ENCODE data around the gene CCND1. TPM values are rescaled to one million over a fixed set of nuclear protein-coding genes. Genes with fewer than 3 reads are reported as not detected.
A peak's percentile ranks its signal among the peaks of the same experiment; 100 is the strongest.

The CCND1 gene
- total RNA-seq, 1 experiment from 2014 or later = 292 TPM

DNA sequence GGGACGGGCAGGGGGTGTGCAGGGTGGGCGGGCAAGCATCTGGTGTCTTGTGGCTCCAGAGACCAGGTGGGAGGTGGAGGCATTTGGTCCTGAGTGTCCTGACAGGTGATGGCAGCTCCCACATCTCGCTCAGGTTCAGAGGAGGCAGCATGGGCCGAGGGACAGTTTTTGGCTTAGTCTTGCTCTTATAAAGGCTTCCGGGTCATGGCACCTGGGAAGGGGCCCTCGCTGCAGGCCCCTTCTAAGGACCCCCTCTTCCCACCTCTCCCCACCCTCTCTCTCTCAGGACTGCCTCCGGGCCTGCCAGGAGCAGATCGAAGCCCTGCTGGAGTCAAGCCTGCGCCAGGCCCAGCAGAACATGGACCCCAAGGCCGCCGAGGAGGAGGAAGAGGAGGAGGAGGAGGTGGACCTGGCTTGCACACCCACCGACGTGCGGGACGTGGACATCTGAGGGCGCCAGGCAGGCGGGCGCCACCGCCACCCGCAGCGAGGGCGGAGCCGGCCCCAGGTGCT, 9.9 kb downstream of the CCND1 start:
- DNase-seq = no peak
- Histone ChIP-seq H3K36me3 (replicated peaks; ENCODE audit: control insufficient read depth, insufficient read depth, low read length) (peaks cover 29% of the 10 kb centered on the region), H3K4me3 (ENCODE audit: insufficient read depth, low read depth, low read length) (no peak overlapping the region), H3K27me3 (ENCODE audit: control insufficient read depth, insufficient read depth, low read length) (no peaks in the 10 kb centered on the region)

DNA sequence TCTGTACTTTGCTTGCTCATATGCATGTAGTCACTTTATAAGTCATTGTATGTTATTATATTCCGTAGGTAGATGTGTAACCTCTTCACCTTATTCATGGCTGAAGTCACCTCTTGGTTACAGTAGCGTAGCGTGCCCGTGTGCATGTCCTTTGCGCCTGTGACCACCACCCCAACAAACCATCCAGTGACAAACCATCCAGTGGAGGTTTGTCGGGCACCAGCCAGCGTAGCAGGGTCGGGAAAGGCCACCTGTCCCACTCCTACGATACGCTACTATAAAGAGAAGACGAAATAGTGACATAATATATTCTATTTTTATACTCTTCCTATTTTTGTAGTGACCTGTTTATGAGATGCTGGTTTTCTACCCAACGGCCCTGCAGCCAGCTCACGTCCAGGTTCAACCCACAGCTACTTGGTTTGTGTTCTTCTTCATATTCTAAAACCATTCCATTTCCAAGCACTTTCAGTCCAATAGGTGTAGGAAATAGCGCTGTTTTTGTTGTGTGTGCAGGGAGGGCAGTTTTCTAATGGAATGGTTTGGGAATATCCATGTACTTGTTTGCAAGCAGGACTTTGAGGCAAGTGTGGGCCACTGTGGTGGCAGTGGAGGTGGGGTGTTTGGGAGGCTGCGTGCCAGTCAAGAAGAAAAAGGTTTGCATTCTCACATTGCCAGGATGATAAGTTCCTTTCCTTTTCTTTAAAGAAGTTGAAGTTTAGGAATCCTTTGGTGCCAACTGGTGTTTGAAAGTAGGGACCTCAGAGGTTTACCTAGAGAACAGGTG, 11.1 kb downstream of the CCND1 start:
- Histone ChIP-seq H3K36me3 (replicated peaks; ENCODE audit: control insufficient read depth, insufficient read depth, low read length) (peaks cover 29% of the 10 kb centered on the region), H3K27me3 (ENCODE audit: control insufficient read depth, insufficient read depth, low read length) (no peaks in the 10 kb centered on the region), H3K4me3 (ENCODE audit: insufficient read depth, low read depth, low read length) (no peak overlapping the region)
- peak; percentile 12 for DNase-seq

DNA sequence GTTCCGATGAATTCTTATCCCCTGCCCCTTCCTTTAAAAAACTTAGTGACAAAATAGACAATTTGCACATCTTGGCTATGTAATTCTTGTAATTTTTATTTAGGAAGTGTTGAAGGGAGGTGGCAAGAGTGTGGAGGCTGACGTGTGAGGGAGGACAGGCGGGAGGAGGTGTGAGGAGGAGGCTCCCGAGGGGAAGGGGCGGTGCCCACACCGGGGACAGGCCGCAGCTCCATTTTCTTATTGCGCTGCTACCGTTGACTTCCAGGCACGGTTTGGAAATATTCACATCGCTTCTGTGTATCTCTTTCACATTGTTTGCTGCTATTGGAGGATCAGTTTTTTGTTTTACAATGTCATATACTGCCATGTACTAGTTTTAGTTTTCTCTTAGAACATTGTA, 12.0 kb downstream of the CCND1 start:
- DNase-seq = peak; percentile 75
- Histone ChIP-seq H3K36me3 (replicated peaks; ENCODE audit: control insufficient read depth, insufficient read depth, low read length) (peaks cover 25% of the 10 kb centered on the region), H3K4me3 (ENCODE audit: insufficient read depth, low read depth, low read length) (no peak overlapping the region), H3K27me3 (ENCODE audit: control insufficient read depth, insufficient read depth, low read length) (no peaks in the 10 kb centered on the region)

DNA sequence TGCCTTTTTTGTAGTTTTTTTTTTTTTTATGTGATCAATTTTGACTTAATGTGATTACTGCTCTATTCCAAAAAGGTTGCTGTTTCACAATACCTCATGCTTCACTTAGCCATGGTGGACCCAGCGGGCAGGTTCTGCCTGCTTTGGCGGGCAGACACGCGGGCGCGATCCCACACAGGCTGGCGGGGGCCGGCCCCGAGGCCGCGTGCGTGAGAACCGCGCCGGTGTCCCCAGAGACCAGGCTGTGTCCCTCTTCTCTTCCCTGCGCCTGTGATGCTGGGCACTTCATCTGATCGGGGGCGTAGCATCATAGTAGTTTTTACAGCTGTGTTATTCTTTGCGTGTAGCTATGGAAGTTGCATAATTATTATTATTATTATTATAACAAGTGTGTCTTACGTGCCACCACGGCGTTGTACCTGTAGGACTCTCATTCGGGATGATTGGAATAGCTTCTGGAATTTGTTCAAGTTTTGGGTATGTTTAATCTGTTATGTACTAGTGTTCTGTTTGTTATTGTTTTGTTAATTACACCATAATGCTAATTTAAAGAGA, 12.5 kb downstream of the CCND1 start:
- Histone ChIP-seq H3K27me3 (ENCODE audit: control insufficient read depth, insufficient read depth, low read length) (no peaks in the 10 kb centered on the region), H3K4me3 (ENCODE audit: insufficient read depth, low read depth, low read length) (no peak overlapping the region), H3K36me3 (replicated peaks; ENCODE audit: control insufficient read depth, insufficient read depth, low read length) (peaks cover 23% of the 10 kb centered on the region)
- DNase-seq = peak; percentile 58

DNA sequence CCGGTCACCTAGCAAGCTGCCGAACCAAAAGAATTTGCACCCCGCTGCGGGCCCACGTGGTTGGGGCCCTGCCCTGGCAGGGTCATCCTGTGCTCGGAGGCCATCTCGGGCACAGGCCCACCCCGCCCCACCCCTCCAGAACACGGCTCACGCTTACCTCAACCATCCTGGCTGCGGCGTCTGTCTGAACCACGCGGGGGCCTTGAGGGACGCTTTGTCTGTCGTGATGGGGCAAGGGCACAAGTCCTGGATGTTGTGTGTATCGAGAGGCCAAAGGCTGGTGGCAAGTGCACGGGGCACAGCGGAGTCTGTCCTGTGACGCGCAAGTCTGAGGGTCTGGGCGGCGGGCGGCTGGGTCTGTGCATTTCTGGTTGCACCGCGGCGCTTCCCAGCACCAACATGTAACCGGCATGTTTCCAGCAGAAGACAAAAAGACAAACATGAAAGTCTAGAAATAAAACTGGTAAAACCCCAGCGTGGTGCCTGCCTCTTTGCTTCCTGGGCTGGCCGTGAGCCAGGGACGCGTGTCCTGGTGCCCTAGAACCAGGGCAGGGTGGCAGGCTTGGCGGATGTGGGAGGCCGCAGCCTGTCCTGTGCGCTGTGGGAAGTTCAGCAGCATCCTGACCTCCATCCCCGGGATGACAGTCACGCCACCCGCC, 13.2 kb downstream of the CCND1 start:
- Histone ChIP-seq H3K4me3 (ENCODE audit: insufficient read depth, low read depth, low read length) (no peak overlapping the region), H3K27me3 (ENCODE audit: control insufficient read depth, insufficient read depth, low read length) (no peaks in the 10 kb centered on the region), H3K36me3 (replicated peaks; ENCODE audit: control insufficient read depth, insufficient read depth, low read length) (peaks cover 21% of the 10 kb centered on the region)
- peak; percentile 57 for DNase-seq

DNA sequence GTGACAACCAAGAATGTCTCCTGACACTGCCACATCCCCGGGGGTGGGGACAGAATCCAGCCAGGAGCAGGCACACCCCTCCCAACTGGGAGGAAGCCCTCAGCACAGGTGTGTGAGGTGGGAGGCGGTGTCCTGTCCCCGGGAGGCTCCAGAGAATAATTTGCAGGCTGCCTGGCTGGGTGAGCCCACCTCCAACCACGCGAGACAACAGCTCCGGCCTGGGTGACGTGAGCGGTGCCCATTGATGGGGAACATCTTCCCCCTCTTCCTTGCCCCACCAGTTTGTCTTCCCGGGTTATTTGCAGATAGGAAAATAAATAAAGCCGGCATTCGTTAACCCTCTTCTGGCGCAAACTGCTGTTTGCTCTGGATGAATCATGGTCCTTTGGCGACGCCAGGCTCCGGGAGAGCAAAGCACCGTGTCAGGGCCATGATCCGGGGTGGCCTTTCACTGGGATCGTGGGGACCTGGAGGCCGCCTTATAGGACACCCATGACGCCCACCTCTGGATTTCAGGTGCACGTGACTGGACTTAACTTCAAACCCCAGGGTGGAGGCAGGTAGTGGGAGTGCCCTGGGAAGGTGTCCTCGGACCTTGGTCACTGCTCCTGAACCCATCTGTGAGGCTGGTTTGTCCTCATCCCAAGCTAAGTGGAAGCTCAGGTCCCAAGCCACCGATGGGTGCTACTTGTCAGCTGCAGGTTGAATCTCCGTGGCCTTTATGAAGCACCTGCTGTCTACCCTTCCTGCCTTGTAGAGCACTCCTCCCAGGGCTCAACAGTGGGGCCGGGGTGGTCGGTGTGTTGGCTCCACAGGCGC, 13.9 kb downstream of the CCND1 start:
- Histone ChIP-seq H3K36me3 (replicated peaks; ENCODE audit: control insufficient read depth, insufficient read depth, low read length) (peaks cover 14% of the 10 kb centered on the region), H3K27me3 (ENCODE audit: control insufficient read depth, insufficient read depth, low read length) (no peaks in the 10 kb centered on the region), H3K4me3 (ENCODE audit: insufficient read depth, low read depth, low read length) (no peak overlapping the region)
- peak; percentile 64 for DNase-seq

DNA sequence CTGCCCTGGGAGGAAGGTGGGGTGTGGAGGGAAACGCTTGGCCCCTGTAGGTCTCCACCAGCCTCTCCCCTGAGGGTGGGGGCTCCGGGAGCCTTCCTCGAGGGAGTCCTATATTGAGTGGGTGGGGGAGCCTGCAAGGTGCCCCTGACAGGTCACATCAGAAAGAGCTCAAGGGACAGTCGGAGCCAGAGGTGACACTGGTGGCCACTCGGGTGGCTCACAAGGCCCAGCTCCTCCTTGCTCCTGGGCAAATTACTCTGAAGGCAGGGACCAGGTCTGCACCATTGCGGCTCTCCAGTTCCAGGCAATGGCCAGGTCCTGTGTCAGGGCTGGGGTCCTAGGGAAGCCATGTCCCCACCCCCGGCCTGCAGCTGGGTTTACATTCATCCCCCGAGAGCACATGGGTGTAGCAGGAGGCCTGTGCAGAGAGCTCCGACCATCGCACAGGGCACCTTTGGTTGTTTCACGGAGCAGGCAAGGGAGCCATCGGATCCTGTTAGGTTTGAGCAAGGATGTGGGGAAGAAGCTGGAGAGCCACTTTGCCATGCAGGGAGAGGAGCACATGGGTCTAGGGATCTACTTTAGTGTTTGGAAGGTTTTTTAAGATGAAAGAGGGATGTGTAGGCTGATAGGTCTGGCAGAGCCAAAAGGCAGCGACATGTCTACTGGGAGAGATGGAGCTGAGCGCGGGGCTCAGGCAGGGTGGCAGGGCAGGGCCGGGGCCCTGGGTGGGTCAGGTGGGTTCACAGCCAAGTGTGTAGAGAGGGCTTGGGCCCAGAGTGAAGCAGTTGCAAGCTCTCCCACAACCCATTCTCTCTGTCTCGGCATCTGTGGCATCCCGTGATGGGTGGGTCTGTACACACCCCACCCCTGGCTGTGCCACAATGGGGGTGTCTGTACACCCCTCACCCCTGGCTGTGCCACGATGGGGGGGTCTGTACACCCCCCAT, 14.8 kb downstream of the CCND1 start:
- H3K4me3 ChIP-seq (ENCODE audit: insufficient read depth, low read depth, low read length) = no peak overlapping the region
- peaks cover 9% of the 10 kb centered on the region for H3K36me3 ChIP-seq (replicated peaks; ENCODE audit: control insufficient read depth, insufficient read depth, low read length)
- no peaks in the 10 kb centered on the region for H3K27me3 ChIP-seq (ENCODE audit: control insufficient read depth, insufficient read depth, low read length)
- DNase-seq = peak; percentile 59

DNA sequence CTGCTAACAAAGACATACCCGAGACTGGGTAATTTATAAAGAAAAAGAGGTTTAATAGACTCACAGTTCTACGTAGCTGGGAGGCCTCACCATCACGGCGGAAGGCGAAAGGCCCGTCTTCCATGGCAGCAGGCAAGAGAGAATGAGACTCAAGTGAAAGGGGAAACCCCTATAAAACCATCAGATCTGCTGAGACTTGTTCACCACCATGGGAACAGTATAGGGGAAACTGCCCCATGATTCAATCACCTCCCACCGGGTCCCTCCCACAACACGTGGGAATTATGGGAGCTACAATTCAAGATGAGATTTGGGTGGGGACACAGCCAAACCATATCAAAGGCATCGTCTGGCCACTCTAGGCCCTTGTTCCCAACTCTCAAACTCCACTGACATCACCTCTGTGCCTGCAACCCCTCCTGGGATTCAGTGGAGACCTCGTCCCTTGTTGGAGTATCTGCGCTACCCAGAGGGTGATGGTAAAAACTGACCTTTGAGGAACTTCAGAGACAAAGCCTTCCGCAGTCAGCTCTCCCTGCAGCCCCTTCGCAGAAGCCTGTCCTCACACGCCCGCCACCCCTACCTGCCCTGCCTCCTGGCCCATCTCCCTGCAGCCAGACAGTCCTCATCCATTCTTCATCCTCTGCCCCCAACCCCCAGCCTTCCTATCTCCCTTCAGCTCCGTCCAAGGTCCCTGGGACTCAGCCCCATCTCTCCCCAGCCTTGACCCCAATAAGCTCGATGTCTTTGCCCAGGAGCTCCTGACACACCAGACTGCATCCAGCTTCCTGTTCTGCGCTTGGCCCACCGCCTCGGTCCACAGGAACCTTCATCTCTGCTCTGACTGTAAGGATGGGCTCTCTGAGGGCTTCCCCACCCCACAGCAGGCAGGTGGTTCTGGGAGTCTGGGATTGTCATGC, 15.8 kb downstream of the CCND1 start:
- DNase-seq = peak; percentile 51
- H3K27me3 ChIP-seq (ENCODE audit: control insufficient read depth, insufficient read depth, low read length) = no peaks in the 10 kb centered on the region
- H3K4me3 ChIP-seq (ENCODE audit: insufficient read depth, low read depth, low read length) = no peak overlapping the region
- peaks cover 3% of the 10 kb centered on the region for H3K36me3 ChIP-seq (replicated peaks; ENCODE audit: control insufficient read depth, insufficient read depth, low read length)

DNA sequence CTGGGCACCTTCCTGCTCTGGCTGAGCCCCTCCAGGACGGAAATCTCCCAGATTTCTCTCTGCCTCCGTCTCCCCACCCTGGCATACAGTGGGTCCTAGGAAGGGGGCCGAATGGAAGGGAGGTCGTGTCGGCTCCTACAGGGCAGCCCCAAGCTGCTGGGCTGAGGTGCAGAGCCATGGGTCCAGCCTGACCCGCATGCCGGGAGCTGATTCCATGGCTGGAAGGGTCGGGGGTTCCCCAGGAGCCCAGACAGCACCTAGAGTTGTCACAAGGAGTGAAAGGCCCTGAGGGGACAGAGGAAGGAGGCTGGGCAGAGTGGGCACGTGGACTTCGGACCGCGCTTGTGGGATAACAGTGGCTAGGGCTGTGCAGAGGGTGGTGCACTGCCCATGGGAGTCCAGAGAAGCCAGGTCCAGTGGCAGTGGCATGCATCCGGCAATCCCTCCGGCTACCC, 16.5 kb downstream of the CCND1 start:
- DNase-seq = peak; percentile 64
- Histone ChIP-seq H3K36me3 (replicated peaks; ENCODE audit: control insufficient read depth, insufficient read depth, low read length) (no peaks in the 10 kb centered on the region; the same call in 1 of the 2 replicates), H3K27me3 (ENCODE audit: control insufficient read depth, insufficient read depth, low read length) (no peaks in the 10 kb centered on the region), H3K4me3 (ENCODE audit: insufficient read depth, low read depth, low read length) (no peak overlapping the region)

DNA sequence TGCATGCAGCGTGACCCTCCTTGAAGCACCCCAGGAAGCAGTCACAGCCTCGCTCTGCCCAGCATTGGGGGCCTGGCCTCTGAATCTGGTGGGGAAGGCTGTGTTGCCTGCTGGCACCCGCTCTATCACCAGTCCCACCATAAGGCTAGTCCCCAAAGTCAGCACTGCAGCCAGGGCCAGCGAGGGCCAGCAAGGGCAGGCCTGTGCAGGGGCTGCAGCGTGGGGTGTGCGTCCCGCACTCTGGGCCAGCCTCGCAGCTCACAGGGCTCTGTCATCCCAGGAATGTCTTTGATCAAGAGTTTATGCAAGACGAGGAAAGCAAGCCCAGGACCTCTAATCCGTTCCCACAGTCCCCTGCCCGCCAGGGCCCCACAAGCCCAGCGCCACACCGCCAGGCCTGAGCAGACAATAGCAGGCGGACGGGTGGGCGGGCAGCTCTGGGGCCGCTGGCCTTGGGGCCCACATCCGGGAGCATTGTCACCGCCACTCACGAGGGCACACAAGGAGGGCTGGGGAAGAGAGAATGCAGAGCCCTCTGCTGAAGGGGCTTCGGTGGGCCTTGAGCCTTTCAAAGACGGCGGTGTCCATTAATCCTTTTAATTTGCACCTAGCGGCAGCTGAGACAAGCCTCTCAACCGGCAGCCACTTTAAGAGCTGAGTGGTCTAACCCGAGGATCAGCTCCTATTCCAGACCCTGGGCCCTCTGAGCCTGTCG, 17.1 kb downstream of the CCND1 start:
- no peaks in the 10 kb centered on the region for H3K27me3 ChIP-seq (ENCODE audit: control insufficient read depth, insufficient read depth, low read length)
- H3K4me3 ChIP-seq (ENCODE audit: insufficient read depth, low read depth, low read length) = no peak overlapping the region
- DNase-seq = peak; percentile 95
- no peaks in the 10 kb centered on the region; the same call in 1 of the 2 replicates for H3K36me3 ChIP-seq (replicated peaks; ENCODE audit: control insufficient read depth, insufficient read depth, low read length)

DNA sequence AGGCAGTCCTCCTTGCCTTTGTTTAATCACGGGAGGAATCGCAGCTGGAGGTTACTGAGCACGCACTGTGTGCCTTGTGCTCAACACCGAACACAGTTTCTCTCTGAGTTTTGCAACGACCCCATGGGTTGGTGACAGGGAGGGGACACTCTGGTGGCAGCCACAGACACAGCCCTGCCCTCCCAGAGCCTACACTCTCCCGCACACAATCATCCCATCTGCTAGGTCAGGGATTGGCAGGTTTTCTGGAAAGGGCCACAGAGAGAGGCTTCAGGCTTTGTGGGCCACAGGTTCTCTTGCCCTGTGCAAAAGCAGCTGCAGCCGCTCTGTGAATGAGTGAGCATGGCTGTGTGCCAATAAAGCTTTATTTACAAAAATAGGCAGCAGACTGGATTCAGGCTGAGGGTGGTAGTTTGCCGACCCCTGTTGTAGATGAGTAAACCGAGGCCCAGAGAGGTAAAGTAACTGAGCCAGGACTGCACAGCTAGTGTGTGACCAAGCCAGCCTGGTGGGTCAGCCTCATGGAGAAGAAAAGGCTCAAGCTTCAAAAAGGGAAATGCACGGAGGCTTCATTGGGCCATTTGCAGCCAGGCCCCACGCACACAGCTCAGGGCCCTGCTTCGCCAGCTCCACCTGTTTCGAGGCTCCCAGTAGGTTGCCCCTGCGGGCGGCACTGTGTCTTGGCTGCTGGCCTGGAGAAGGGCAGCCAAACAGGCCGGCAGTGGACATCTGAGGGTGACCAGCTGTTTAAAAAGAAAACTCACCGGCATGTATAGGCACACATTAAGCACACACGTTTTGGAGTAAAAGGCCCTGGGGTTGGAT, 17.9 kb downstream of the CCND1 start:
- Histone ChIP-seq H3K4me3 (ENCODE audit: insufficient read depth, low read depth, low read length) (no peak overlapping the region), H3K27me3 (ENCODE audit: control insufficient read depth, insufficient read depth, low read length) (no peaks in the 10 kb centered on the region), H3K36me3 (replicated peaks; ENCODE audit: control insufficient read depth, insufficient read depth, low read length) (no peaks in the 10 kb centered on the region)
- no peak for DNase-seq

All from H7 (cell line).